Pancreas (tissue), 10 donors: ENCODE results near the gene ZNF471. TPM values are rescaled to one million over a fixed set of nuclear protein-coding genes. Genes with fewer than 3 reads are reported as not detected.

Experiments used
- ATAC-seq, 4 donors: fragments of 200-7000 bp; cut with Tn5 transposase; one replicate each; pipeline versions ENCODE4 v1.8.0 to v1.9.1; 2020; ENCODE audit warnings: mild to moderate bottlenecking in 4 of 4, moderate library complexity in 4 of 4
- DNase-seq, 6 donors: peaks; one replicate each; pipeline ENCODE4 v3.0.0-alpha.2; 2020
- FAIRE-seq: peaks from 2 replicates; lab custom pipeline; 2012; peaks lifted over from hg19 to GRCh38; lab: Jason Lieb, UNC
- H3K27ac ChIP-seq, 4 donors: fragments of 200-600 bp; sonication (generic); 1 replicate in 3 of 4; 2 replicates in 1 of 4; pipeline versions ENCODE4 v1.5.0 to v1.8.0; 2020
- H3K27me3 ChIP-seq, 4 donors: fragments of 200-600 bp; one replicate each; pipeline ENCODE4 v1.8.0; 2021
- H3K36me3 ChIP-seq, 3 donors: fragments of 200-600 bp; sonication (generic) in 1 of 3; one replicate each; pipeline versions ENCODE4 v1.5.0 to v1.8.0; 2020 to 2021
- H3K4me1 ChIP-seq, 3 donors: fragments of 200-600 bp; one replicate each; pipeline ENCODE4 v1.8.0; 2021
- H3K4me3 ChIP-seq, 4 donors: fragments of 200-600 bp; sonication (generic) in 2 of 4; one replicate each; pipeline versions ENCODE4 v1.5.0 to v1.8.0; 2020 to 2021
- H3K9me3 ChIP-seq, 4 donors: fragments of 200-600 bp; one replicate each; pipeline ENCODE4 v1.8.0; 2021
- WGBS, 2 donors: extraction: QIAGEN DNeasy Blood & Tissue Kit; methylation state at CpG; one replicate each; pipeline ENCODE4 v1.1.7; 2013; 5-methylcytosine and 5-hydroxymethylcytosine counted together
- intact Hi-C, 3 donors: fragments of 100-400 bp; cut with DNase I; formaldehyde crosslinking; loops; one replicate each; pipeline versions ENCODE4 v1.11.1 to v1.14.2; 2022
- polyA plus RNA-seq, 2 donors: library from polyadenylated mRNA; stranded (reverse); fragments of 200-250 nt; gene quantifications; one replicate each; pipeline ENCODE4 v1.2.3, GENCODE V29; 2013
- total RNA-seq, 6 donors: library from RNA; stranded (reverse); fragmentation: NEBNext Ultra II Directional in 4 of 6; extraction: Animal tissue kit (Norgen Biotek cat#: 25700) in 4 of 6; gene quantifications; one replicate each; pipeline versions ENCODE4 v1.2.1 to v1.2.4, GENCODE V29; 2021 to 2023
- TF ChIP-seq, protein P1 (sequence below), 4 donors: fragments of 200-600 bp; sonication (generic) in 3 of 4; IDR thresholded peaks; one replicate each; pipeline versions ENCODE4 v1.5.0 to v1.8.0; 2021; ENCODE audit warnings: antibody characterized with exemption in 4 of 4
- donor health status: healthy with polysubstance abuse.
- donor health status: DM: no; HTN: no; CAD: no; lungs with moderate emphysema.
- donor health status: DM: no; HTN: no; CAD: no.
- donor health status: control.
- donor health status: control.
- donor health status: Bipolar disorder and iron deficiency.
- donor health status: DM: yes; HTN: yes; CAD: no.
- donor health status: DM: no; HTN: no; CAD: no.
- donor health status: DM: no; HTN: no; CAD: no.
- donor health status: DM: yes; HTN: yes; CAD: no.

The ZNF471 gene
- total and polyA plus RNA-seq, 8 donors, result 0.73 to 5.4 (median 2.4) TPM

DNA sequence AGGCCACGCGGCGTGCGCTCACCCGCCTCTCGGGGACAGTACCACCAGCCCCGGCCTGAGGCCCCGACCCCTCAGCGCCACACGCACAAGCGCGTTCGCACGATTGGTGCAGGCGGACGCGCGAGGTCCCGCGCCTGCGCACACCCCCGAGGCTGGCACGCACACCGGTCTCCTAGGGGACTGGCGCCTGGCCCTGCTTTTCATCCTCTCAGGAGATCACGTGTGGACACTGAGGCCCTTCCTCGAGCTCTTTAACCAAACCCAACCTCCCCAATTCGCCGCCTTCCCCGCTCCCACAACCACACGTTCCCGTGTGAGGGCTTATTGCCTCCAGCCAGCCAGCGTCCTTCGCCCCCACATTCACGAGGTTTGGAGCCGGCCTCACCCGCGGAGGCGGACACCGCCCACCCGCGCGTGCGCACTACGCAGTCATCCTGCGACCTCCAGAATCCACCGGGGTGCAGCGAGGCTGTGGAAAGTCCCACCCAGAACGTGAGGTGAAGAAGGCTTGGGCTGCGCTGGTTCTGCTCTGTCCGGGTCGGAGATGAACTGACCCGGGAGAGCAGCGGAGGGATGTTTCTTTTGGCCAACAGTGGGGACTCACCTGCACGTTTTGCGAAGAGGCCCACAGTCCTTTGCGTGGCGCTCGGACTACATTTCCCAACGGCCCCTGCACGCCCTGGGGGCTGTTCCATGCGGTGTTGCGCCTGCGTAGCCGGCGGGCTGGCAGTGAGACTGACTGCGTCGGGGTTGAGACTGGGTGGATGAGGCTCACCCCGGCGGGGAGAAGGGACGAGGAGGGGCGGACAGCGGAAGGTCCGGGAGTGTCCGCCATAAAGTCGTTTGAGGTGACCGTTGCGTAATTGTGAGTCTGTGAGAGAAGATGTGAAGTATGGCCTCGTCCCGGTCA is 30.0 kb upstream of the ZNF471 start:
- TF ChIP-seq, protein P1, sequence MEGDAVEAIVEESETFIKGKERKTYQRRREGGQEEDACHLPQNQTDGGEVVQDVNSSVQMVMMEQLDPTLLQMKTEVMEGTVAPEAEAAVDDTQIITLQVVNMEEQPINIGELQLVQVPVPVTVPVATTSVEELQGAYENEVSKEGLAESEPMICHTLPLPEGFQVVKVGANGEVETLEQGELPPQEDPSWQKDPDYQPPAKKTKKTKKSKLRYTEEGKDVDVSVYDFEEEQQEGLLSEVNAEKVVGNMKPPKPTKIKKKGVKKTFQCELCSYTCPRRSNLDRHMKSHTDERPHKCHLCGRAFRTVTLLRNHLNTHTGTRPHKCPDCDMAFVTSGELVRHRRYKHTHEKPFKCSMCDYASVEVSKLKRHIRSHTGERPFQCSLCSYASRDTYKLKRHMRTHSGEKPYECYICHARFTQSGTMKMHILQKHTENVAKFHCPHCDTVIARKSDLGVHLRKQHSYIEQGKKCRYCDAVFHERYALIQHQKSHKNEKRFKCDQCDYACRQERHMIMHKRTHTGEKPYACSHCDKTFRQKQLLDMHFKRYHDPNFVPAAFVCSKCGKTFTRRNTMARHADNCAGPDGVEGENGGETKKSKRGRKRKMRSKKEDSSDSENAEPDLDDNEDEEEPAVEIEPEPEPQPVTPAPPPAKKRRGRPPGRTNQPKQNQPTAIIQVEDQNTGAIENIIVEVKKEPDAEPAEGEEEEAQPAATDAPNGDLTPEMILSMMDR (IDR thresholded peaks at IDR 0.05), result no peak

DNA sequence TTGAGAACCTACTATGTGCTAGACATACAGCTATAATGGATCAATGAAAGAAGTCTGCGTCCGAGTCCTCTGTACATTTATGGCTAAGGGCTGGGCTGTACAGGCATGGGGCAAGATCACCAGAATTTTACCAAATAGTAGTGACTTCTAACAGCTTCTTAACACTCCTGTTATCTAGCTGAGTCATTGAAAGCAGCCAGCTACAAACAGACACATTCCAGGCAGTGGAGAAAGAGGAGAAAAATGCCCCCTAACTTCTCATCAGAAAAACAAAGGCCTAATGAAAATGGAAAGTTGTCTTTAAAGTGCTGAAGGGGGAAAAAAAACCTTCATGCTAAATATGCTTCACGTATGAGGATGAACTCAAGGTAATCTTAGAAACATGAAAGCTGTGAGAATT is 16.3 kb upstream of the ZNF471 start:
- Histone ChIP-seq H3K4me3 (no peak overlapping the region), H3K9me3 (no peaks in the 10 kb centered on the region), H3K36me3 (no peaks in the 10 kb centered on the region), H3K27me3 (no peaks in the 10 kb centered on the region), H3K27ac (no peak overlapping the region), H3K4me1 (no peaks in the 10 kb centered on the region)
- no peak for FAIRE-seq
- 82 to 83% methylated on average over 3 of the region's 3 CpGs for WGBS, 2 donors
- no peak for DNase-seq
- intact Hi-C loops, result no loop called here
- TF ChIP-seq, protein P1 (IDR thresholded peaks at IDR 0.05), result no peak
- ATAC-seq, result no peak

More for the DNA sequence above, 30.0 kb upstream of the ZNF471 start:
- FAIRE-seq (no peak), ATAC-seq (peak; percentile 92 to 96 (median 96)), DNase-seq (peak; percentile 76 to 93 (median 84))
- H3K36me3 ChIP-seq, result no peaks in the 10 kb centered on the region
- intact Hi-C loops, result no loop called here
- H3K9me3 ChIP-seq, result no peaks in the 10 kb centered on the region
- no peaks in the 10 kb centered on the region for H3K4me1 ChIP-seq
- no peaks in the 10 kb centered on the region for H3K27me3 ChIP-seq
- peak overlapping the region; percentile 31 to 85 (median 54) for H3K4me3 ChIP-seq
- 1% methylated on average over 78 to 80 of the region's 80 CpGs for WGBS, 2 donors
- peak overlapping the region; percentile 1 to 78 (median 58) for H3K27ac ChIP-seq

DNA sequence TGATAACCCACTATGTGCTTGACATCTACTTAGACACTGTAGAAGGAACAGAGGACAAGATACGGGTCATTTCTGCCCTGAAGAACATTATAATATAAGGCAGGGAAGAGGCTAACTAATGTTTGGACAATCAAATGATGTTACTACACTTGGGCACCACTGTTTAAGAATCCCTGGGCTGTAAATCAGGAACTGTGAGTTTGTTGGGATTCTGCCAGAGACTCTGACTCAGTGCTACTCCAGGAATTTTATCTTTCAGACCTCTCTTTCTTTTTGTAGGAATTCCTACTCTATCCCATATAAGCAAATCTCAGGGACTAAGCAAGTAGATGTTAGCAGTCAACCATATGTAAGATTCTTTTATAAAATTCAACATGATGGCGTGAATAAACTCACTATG is 3.1 kb upstream of the ZNF471 start:
- no peaks in the 10 kb centered on the region for H3K36me3 ChIP-seq
- TF ChIP-seq, protein P1 (IDR thresholded peaks at IDR 0.05), result no peak
- no peak for FAIRE-seq
- H3K27me3 ChIP-seq, result no peaks in the 10 kb centered on the region
- WGBS, 2 donors, result 82 to 92% methylated on average over 2 of the region's 2 CpGs
- H3K4me3 ChIP-seq, result no peak overlapping the region
- no peaks in the 10 kb centered on the region for H3K9me3 ChIP-seq
- no peak overlapping the region for H3K27ac ChIP-seq
- intact Hi-C loops, result no loop called here
- no peak for ATAC-seq
- no peaks in the 10 kb centered on the region for H3K4me1 ChIP-seq
- DNase-seq, result no peak

DNA sequence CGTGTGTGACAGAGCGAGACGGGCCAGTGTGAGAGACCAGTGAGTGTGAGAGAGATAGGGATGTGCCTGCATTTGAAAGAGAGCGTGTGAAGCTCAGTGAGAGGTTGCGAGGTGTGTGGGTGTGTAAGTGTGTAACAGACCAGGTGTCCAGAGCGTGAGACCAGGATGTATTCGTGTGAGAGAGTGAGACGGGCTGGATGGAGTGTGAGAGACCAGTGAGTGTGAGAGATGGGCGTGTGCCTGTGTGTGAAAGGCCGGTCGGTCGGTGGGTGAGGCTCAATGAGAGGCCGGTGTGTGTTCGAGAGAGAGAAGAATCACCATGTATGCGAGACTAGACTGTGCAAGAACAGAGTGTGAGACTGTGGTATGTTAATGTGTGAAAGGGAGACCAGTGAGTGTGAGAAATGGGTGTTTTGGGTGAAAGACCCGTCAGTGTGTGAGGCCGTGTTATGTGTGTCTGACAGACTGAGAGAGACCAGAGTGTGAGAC is 679 bp downstream of the ZNF471 start:
- TF ChIP-seq, protein P1 (IDR thresholded peaks at IDR 0.05), result no peak
- Histone ChIP-seq H3K27ac (peak overlapping the region; percentile 84 to 96 (median 94)), H3K4me1 (no peaks in the 10 kb centered on the region), H3K4me3 (peak overlapping the region; percentile 31 to 72 (median 48)), H3K27me3 (no peaks in the 10 kb centered on the region), H3K9me3 (no peaks in the 10 kb centered on the region), H3K36me3 (peaks cover 0 to 3% (median 0%) of the 10 kb centered on the region in 3 donors)
- ATAC-seq (peak in 1 of 4 donors; percentile 3), DNase-seq (no peak), FAIRE-seq (no peak)
- intact Hi-C loops, result no loop called here
- WGBS, 2 donors, result 2 to 3% methylated on average over 17 of the region's 17 CpGs
